Fibroblast of villous mesenchyme (primary cell): Measurements from ENCODE around the gene PTK6. TPM values are rescaled to one million over a fixed set of nuclear protein-coding genes. Genes with fewer than 3 reads are reported as not detected.
A peak's percentile ranks its signal among the peaks of the same experiment; 100 is the strongest.

Source experiments
- DNase-seq: peaks from one replicate; pipeline ENCODE4 v3.0.0-alpha.2; 2010; ENCODE audit warnings: low read depth
- H3K4me3 ChIP-seq: 2 replicates; pipeline ENCODE4 v1.5.1; 2011; ENCODE audit warnings: low read depth, mild to moderate bottlenecking, low read length
- total RNA-seq: library from RNA; depleted of rRNA; stranded (reverse); fragments of >200 nt; gene quantifications from 2 replicates; pipeline ENCODE4 v1.2.3, GENCODE V29; 2012
- TF ChIP-seq, protein P1 (sequence below): IDR thresholded peaks from 2 replicates; pipeline ENCODE4 v1.5.1; 2012; ENCODE audit warnings: low read depth, mild to moderate bottlenecking, low read length; ENCODE audit not compliant: insufficient read depth

Gene PTK6
- total RNA-seq = under 0.01 TPM in 2 replicates

DNA sequence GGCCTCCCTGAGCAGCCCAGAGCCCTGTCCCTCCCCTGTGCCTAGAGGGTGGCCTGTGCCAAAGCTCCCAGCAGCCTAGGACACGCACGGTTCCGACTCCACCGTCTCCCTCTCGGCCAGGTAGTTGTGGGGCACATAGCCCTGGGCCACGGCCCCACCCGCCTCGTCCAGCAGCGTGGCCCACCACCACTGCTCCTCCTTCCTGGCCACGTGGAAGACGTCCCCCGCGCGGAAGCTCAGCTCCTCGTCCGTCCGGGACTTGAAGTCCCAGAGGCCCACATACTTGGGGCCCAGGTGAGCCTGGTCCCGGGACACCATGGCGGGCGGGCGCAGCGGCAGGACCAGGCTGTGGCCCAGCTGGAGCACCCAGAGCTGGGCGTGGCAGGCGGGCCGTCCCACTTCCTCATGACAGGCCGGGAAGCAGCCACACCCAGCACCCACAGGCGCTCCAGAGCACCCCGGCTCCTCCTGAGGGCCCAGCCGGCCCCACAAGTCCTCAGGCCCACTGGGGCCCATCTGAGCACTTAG lies at the start of gene PTK6:
PTK6 (minus strand) TSS at position 380 of the 528 bp plus-strand sequence; CDS start at position 318, 62 bp downstream.
- TF ChIP-seq, protein P1, sequence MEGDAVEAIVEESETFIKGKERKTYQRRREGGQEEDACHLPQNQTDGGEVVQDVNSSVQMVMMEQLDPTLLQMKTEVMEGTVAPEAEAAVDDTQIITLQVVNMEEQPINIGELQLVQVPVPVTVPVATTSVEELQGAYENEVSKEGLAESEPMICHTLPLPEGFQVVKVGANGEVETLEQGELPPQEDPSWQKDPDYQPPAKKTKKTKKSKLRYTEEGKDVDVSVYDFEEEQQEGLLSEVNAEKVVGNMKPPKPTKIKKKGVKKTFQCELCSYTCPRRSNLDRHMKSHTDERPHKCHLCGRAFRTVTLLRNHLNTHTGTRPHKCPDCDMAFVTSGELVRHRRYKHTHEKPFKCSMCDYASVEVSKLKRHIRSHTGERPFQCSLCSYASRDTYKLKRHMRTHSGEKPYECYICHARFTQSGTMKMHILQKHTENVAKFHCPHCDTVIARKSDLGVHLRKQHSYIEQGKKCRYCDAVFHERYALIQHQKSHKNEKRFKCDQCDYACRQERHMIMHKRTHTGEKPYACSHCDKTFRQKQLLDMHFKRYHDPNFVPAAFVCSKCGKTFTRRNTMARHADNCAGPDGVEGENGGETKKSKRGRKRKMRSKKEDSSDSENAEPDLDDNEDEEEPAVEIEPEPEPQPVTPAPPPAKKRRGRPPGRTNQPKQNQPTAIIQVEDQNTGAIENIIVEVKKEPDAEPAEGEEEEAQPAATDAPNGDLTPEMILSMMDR = no peak
- H3K4me3 ChIP-seq = peak within 1 kb of the TSS; percentile 47
- no peak for DNase-seq

DNA sequence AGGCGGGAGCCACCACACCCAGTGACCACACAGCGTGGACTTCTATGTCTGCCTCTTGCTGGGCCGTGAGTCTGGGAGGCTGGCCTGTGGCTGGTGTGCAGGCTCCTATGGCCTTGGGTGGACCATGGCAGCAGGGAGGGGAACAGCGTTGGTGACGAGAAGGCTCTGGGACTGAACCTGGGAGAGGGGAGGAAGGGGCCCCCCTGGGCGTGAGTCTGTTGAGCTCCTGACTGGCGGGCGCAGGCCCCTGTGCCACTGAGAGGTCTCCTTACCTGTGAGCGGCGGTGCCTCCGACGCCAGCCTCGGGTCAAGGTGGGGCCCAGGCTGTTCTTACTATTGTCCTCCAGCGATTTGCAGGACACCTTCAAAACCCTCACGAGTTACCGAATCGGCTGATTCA lies 49.6 kb upstream of the PTK6 start:
- TF ChIP-seq, protein P1 = no peak
- DNase-seq = no peak
- no peak overlapping the region for H3K4me3 ChIP-seq

DNA sequence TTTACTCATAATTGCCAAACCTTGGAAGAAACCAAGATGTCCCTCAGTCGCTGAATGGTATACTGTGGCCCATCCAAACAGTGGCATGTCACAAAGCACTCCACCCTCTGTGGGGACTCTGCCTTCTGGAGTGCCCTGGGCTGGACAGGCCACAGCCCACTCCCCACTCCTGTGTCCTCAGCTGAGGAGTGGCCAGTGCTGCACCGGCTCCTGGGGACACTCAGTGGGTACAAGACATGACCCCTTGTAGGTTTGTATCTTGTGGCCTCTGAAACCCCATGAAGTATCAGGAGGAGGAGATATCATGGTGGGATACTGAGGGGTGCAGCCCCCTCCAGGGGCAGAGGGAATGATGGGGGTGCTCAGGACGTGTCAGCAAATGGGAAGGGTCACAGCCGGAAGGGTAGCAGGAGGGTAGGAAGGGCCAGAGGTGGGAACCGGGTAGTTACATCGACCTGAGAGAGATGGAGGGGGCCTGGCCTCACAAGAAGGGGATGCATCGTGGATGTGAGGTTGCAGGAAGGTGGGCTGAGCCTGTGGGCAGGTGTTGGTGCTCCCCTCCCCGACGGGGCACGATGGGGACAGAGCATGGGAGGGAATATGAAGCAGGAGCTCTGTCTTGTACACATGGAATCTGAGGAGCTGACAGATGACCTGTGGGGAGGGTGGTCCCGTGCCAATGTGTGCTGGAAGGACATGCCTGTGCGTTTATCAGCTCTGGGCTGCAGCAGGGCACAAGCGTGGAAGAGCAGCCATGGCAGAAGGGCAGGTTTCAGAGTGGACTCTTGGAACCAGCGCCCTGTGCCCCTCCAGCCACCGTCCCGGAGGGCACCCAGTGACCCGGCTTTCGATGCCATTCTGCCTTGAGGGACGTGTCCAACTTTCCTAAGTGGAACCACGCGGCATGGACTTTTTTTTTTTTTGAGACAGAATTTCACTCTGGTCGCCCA lies 48.7 kb upstream of the PTK6 start:
- no peak overlapping the region for H3K4me3 ChIP-seq
- TF ChIP-seq, protein P1 = no peak
- DNase-seq = no peak

DNA sequence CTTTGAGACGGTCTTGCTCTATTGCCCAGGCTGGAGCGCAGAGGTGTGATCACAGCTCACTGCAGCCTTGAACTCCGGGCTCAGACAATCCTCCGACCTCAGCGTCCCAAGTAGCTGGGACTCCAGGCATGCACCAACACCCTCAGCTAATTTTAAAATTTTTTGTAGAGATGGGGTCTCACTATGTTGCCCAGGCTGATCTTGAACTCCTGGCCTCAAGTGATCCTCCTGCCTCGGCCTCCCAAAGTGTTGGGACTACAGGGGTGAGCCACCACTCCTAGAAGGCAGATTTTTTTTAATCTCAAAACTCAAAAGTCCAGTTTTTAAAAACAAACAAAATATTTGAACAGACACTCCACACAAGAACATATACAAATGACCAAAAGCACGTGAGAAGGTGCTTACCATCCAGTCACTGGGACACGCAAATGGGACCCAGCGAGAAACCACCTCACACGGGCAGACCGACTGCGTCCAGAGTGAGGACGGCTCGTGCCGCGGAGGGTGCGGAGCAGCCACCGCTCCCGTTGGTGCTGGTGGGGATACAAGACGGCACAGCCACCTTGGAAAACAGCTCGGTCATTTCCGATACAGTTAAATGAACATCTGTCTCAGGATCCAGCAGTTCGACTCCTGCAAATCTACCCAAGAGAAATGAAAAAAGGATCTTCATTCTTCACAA lies 45.3 kb upstream of the PTK6 start:
- TF ChIP-seq, protein P1 = no peak
- no peak for DNase-seq
- H3K4me3 ChIP-seq = no peak overlapping the region

DNA sequence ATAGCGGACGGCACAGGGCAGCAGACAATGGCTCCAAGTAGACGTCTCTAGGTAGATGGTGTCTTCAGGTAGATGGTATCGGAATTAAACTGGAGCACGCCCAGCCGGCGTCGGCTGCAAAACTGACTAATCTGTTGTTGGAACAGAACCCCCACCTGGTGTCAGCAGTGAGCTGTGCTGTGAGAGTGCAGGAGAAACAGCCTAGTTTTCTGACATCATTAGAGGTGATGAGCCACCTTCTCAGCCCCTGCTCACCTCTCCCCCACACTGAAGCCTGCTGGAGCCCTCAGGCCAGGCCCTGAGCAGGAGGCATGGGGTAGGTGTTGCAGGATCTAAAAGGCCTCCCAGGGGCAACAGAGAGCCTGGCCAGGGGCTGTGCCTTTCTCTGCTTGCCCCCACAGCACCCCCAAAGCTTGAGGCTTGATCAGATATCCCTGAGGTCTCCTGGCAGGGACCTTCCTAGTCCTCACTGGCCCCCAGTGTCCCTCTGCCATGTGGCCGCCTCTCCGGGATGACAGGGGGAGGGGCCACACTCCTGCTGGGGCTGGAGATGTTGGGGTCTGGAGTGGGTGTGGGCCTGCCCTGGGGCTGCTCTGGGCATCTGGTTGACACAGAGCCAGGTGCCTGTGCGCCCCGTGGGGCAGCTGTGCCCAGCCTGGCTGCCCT lies 43.8 kb upstream of the PTK6 start:
- TF ChIP-seq, protein P1 = peak; percentile 53
- H3K4me3 ChIP-seq = no peak overlapping the region
- DNase-seq = peak; percentile 46

DNA sequence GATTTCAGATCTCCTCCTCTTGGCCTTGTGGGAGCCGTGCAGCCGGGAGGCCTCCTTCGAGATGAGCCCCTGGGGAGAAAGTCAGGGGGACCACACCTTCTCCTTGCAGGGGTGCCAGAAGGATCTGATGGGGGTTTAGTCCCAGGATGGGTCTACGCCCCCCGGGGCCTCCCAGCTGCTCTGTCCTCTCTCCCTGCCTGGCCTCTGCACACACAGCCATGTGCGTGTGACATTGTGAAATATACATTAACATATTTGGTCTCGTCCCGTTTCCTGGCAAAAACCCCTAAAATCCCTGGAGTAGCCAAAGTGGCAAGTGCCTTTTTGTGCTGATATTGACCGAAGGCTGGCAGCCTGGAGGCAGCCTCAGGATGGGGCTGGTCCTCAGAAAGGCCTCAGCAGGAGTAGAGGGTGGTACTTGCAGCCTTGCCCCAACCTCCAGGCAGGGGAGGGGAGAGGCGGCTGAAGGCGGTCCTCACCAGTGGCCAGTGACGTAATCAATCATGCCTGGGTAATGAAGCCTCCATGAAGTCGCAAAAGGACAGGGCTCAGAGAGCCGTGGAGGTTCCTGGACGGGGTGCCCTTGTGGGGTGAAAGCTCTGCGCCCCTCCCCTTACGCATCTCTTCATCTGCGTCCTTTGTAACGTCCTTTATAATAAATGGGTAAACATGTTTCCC lies 42.0 kb upstream of the PTK6 start:
- TF ChIP-seq, protein P1 = peak; percentile 2

More for the DNA sequence above, 42.0 kb upstream of the PTK6 start:
- DNase-seq = no peak
- H3K4me3 ChIP-seq = no peak overlapping the region
